ENCODE data around the gene RPTOR. TPM values are rescaled to one million over a fixed set of nuclear protein-coding genes. Genes with fewer than 3 reads are reported as not detected.

The RPTOR gene
- total RNA-seq, 1 experiment from 2014 or later = 66.7 TPM

DNA sequence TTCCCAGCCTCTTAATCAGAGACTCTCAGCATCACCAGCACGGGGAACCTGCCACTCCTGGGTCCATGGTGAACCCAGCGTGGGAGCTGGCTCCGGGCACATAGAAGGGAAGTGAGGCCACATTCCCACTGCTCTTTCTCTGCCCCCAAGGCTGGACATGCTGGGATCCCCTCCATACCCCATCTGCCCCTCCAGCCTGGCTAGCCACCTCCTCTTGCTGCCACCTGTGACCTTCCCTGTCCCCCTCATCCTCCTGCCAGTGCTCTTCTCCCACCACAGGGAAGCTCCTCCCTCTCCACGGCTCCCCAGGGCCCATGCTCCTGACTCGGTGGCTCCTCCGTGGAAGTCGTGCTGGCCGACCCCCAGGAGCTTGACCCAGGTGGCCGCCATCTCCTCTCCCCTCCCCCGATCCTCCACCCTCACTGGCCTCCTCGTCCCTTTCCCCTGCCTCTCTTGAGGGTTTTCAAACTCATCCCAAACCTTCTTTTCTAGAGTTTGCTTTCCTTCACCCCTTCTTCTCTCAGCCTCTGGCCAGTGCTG, 307.9 kb downstream of the RPTOR start:
- H3K27me3 ChIP-seq (replicated peaks; ENCODE audit: control insufficient read depth, insufficient read depth, low read length) = no peaks in the 10 kb centered on the region
- TF ChIP-seq, protein P1, sequence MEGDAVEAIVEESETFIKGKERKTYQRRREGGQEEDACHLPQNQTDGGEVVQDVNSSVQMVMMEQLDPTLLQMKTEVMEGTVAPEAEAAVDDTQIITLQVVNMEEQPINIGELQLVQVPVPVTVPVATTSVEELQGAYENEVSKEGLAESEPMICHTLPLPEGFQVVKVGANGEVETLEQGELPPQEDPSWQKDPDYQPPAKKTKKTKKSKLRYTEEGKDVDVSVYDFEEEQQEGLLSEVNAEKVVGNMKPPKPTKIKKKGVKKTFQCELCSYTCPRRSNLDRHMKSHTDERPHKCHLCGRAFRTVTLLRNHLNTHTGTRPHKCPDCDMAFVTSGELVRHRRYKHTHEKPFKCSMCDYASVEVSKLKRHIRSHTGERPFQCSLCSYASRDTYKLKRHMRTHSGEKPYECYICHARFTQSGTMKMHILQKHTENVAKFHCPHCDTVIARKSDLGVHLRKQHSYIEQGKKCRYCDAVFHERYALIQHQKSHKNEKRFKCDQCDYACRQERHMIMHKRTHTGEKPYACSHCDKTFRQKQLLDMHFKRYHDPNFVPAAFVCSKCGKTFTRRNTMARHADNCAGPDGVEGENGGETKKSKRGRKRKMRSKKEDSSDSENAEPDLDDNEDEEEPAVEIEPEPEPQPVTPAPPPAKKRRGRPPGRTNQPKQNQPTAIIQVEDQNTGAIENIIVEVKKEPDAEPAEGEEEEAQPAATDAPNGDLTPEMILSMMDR (IDR thresholded peaks at IDR 0.05; ENCODE audit: insufficient read depth in 1 of 2, low read depth in 1 of 2, low read length in 1 of 2, severe bottlenecking in 1 of 2, unreplicated experiment in 1 of 2) = no peak
- no peaks in the 10 kb centered on the region for H3K9me3 ChIP-seq
- intact Hi-C loops (cut with micrococcal nuclease; ENCODE audit: unreplicated experiment) = no loop called here
- no peak overlapping the region for H3K27ac Mint-ChIP-seq (ENCODE audit: unreplicated experiment)
- H3K4me1 ChIP-seq = peaks cover 7% of the 10 kb centered on the region
- H3K36me3 ChIP-seq (ENCODE audit: control insufficient read depth, insufficient read depth, low read length) = no peaks in the 10 kb centered on the region; the same call in 1 of the 2 replicates
- CTCF ChIA-PET = no interaction called here
- H3K27me3 Mint-ChIP-seq (ENCODE audit: insufficient read depth, unreplicated experiment) = no peaks in the 10 kb centered on the region
- H3K36me3 Mint-ChIP-seq (ENCODE audit: insufficient read depth, unreplicated experiment) = peaks cover 27% of the 10 kb centered on the region
- H3K9me3 Mint-ChIP-seq (ENCODE audit: unreplicated experiment) = no peaks in the 10 kb centered on the region
- POLR2A ChIA-PET = no interaction called here
- no TSS peak for BruUV-seq (replicated peaks)
- H3K4me3 Mint-ChIP-seq (ENCODE audit: unreplicated experiment) = no peak overlapping the region
- H3K4me3 ChIP-seq (ENCODE audit: low read depth, low read length) = no peak overlapping the region
- peaks cover 10% of the 10 kb centered on the region for H3K4me1 Mint-ChIP-seq (ENCODE audit: low read depth, unreplicated experiment)
- DNase-seq = no peak

DNA sequence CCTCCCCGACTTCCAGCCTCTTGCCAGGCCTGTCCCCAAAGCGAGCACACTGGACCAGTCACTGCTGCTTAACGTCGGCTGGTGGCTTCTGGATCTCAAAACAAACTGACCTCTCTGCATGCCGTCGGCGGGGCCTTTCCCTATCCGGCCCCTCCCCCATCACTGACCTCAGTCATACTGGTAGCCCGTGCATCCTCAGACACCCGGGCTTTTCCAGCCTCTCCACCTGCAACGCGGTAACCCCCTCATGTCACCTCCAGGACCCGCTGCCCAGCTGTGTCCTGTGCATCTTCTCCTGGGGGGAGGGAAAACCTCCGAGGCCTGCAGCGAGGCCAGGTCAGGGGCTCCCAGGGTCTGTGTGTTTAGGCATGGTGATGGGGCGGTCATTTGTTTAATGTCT, 308.4 kb downstream of the RPTOR start:
- TF ChIP-seq, protein P1 (IDR thresholded peaks at IDR 0.05; ENCODE audit: insufficient read depth in 1 of 2, low read depth in 1 of 2, low read length in 1 of 2, severe bottlenecking in 1 of 2, unreplicated experiment in 1 of 2) = no peak
- no peaks in the 10 kb centered on the region; the same call in 1 of the 2 replicates for H3K36me3 ChIP-seq (ENCODE audit: control insufficient read depth, insufficient read depth, low read length)
- POLR2A ChIA-PET = no interaction called here
- H3K27ac Mint-ChIP-seq (ENCODE audit: unreplicated experiment) = no peak overlapping the region
- H3K27me3 Mint-ChIP-seq (ENCODE audit: insufficient read depth, unreplicated experiment) = no peaks in the 10 kb centered on the region
- DNase-seq = no peak
- no peak overlapping the region for H3K4me3 Mint-ChIP-seq (ENCODE audit: unreplicated experiment)
- peaks cover 10% of the 10 kb centered on the region for H3K4me1 Mint-ChIP-seq (ENCODE audit: low read depth, unreplicated experiment)
- CTCF ChIA-PET = no interaction called here
- H3K4me1 ChIP-seq = peaks cover 7% of the 10 kb centered on the region
- no TSS peak for BruUV-seq (replicated peaks)
- no peaks in the 10 kb centered on the region for H3K9me3 Mint-ChIP-seq (ENCODE audit: unreplicated experiment)
- H3K27me3 ChIP-seq (replicated peaks; ENCODE audit: control insufficient read depth, insufficient read depth, low read length) = no peaks in the 10 kb centered on the region
- H3K36me3 Mint-ChIP-seq (ENCODE audit: insufficient read depth, unreplicated experiment) = peaks cover 30% of the 10 kb centered on the region
- no peak overlapping the region for H3K4me3 ChIP-seq (ENCODE audit: low read depth, low read length)
- intact Hi-C loops (cut with micrococcal nuclease; ENCODE audit: unreplicated experiment) = no loop called here
- H3K9me3 ChIP-seq = no peaks in the 10 kb centered on the region

DNA sequence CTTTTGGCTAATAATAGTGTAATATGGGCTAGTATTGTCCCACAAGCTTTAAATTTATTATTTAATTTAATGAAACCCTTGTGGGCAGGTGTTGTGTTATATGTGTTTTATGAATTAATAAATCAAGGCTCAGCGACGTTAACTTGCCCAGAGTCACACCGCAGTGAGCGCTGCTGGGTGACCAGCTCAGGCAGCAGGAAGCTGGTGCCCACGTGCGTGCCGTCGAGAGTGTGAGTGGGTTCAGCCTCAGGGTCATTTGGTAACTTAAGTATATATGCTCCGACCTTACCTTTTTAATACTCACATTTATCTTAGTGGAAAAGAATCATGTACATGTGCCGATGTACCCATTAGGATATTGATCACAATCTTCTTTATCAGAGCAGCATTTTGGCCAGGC, 309.6 kb downstream of the RPTOR start:
- Histone ChIP-seq H3K4me1 (peaks cover 7% of the 10 kb centered on the region), H3K9me3 (no peaks in the 10 kb centered on the region), H3K36me3 (ENCODE audit: control insufficient read depth, insufficient read depth, low read length) (no peaks in the 10 kb centered on the region), H3K4me3 (ENCODE audit: low read depth, low read length) (no peak overlapping the region), H3K27me3 (replicated peaks; ENCODE audit: control insufficient read depth, insufficient read depth, low read length) (no peaks in the 10 kb centered on the region)
- peaks cover 10% of the 10 kb centered on the region for H3K4me1 Mint-ChIP-seq (ENCODE audit: low read depth, unreplicated experiment)
- H3K9me3 Mint-ChIP-seq (ENCODE audit: unreplicated experiment) = no peaks in the 10 kb centered on the region
- DNase-seq = no peak
- no peak overlapping the region for H3K4me3 Mint-ChIP-seq (ENCODE audit: unreplicated experiment)
- POLR2A ChIA-PET = no interaction called here
- TF ChIP-seq, protein P1 (IDR thresholded peaks at IDR 0.05; ENCODE audit: insufficient read depth in 1 of 2, low read depth in 1 of 2, low read length in 1 of 2, severe bottlenecking in 1 of 2, unreplicated experiment in 1 of 2) = no peak
- H3K27ac Mint-ChIP-seq (ENCODE audit: unreplicated experiment) = no peak overlapping the region
- H3K36me3 Mint-ChIP-seq (ENCODE audit: insufficient read depth, unreplicated experiment) = peaks cover 33% of the 10 kb centered on the region
- no peaks in the 10 kb centered on the region for H3K27me3 Mint-ChIP-seq (ENCODE audit: insufficient read depth, unreplicated experiment)
- CTCF ChIA-PET = no interaction called here
- no TSS peak for BruUV-seq (replicated peaks)
- intact Hi-C loops (cut with micrococcal nuclease; ENCODE audit: unreplicated experiment) = no loop called here
